Nephron (organoid): Measurements from ENCODE around the gene YIPF3.

Source experiments
- H3K27ac Mint-ChIP-seq, 3 experiments: 2 replicates each; pipeline ENCODE4 v1.8.0; 2020; ENCODE audit warnings: mixed read lengths in 3 of 3, mild to moderate bottlenecking in 2 of 3, moderate library complexity in 1 of 3
- H3K27me3 Mint-ChIP-seq: 2 replicates; pipeline ENCODE4 v1.8.0; 2021; ENCODE audit warnings: low read depth, mild to moderate bottlenecking, moderate library complexity, mixed read lengths
- H3K36me3 Mint-ChIP-seq: 2 replicates; pipeline ENCODE4 v1.8.0; 2020; ENCODE audit warnings: low read depth, mixed read lengths
- H3K4me1 Mint-ChIP-seq: 2 replicates; pipeline ENCODE4 v1.8.0; 2020; ENCODE audit warnings: mixed read lengths
- H3K4me3 Mint-ChIP-seq, 3 experiments: 2 replicates each; pipeline ENCODE4 v1.8.0; 2020; ENCODE audit warnings: mild to moderate bottlenecking in 3 of 3, mixed read lengths in 3 of 3, moderate library complexity in 2 of 3
- H3K9me3 Mint-ChIP-seq: 2 replicates; pipeline ENCODE4 v1.8.0; 2020; ENCODE audit warnings: mixed read lengths
- TF ChIP-seq, protein P1 (sequence below), 3 experiments: fragments of 200-600 bp; sonication (generic); IDR thresholded peaks; one replicate each; pipeline ENCODE4 v1.5.0; 2021; ENCODE audit warnings: antibody characterized with exemption in 3 of 3; ENCODE audit not compliant: unreplicated experiment in 3 of 3

Gene YIPF3

DNA sequence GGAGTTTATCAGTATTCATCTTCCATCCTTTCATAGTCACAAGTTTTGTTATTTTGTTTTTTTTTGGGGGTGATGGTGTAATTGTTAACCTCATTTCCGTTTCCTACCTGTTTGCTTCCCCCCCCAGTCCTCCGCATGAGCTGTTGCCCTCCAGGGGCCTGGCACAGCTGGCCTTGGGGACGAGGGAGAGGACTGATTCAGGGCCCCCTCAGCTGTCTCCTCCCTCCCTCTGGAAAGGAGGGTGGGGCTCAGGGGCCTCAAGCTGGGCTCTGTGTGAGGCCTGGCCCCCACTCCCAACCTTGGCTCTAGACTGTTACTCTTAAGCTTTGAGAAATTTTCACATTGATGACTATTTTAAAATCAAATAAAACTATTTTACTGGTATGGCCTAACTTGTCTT lies 10.6 kb downstream of the YIPF3 start:
- TF ChIP-seq, protein P1, sequence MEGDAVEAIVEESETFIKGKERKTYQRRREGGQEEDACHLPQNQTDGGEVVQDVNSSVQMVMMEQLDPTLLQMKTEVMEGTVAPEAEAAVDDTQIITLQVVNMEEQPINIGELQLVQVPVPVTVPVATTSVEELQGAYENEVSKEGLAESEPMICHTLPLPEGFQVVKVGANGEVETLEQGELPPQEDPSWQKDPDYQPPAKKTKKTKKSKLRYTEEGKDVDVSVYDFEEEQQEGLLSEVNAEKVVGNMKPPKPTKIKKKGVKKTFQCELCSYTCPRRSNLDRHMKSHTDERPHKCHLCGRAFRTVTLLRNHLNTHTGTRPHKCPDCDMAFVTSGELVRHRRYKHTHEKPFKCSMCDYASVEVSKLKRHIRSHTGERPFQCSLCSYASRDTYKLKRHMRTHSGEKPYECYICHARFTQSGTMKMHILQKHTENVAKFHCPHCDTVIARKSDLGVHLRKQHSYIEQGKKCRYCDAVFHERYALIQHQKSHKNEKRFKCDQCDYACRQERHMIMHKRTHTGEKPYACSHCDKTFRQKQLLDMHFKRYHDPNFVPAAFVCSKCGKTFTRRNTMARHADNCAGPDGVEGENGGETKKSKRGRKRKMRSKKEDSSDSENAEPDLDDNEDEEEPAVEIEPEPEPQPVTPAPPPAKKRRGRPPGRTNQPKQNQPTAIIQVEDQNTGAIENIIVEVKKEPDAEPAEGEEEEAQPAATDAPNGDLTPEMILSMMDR (IDR thresholded peaks at IDR 0.05; ENCODE audit: unreplicated experiment in 3 of 3): no peak
- H3K4me3 Mint-ChIP-seq: no peak overlapping the region
- no peaks in the 10 kb centered on the region for H3K9me3 Mint-ChIP-seq
- no peak overlapping the region for H3K27ac Mint-ChIP-seq
- H3K27me3 Mint-ChIP-seq: peaks cover 18% of the 10 kb centered on the region
- H3K4me1 Mint-ChIP-seq: peaks cover 14% of the 10 kb centered on the region
- H3K36me3 Mint-ChIP-seq: peaks cover 36% of the 10 kb centered on the region

DNA sequence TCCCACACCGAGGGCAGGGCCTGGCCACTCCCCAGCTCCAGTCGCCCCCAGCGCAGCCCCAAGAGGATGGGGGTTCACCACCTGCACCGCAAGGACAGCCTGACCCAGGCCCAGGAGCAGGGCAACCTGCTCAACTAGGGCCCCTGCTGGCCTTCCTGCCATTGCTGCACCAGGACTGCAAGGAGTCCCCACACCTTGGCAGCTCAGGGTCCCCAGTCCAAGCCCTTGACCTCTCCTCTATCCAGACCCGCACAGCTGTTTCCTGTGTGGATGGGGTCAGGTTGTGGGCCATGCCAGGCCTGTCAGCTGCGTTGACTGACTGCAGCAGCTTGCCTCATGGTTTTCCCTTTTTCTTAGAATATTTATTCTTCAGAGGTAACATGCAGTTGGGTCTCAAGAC lies 11.0 kb downstream of the YIPF3 start:
- Mint-ChIP-seq H3K9me3 (no peaks in the 10 kb centered on the region), H3K27me3 (peaks cover 18% of the 10 kb centered on the region), H3K27ac (no peak overlapping the region), H3K36me3 (peaks cover 36% of the 10 kb centered on the region), H3K4me3 (no peak overlapping the region), H3K4me1 (peaks cover 16% of the 10 kb centered on the region)
- TF ChIP-seq, protein P1 (IDR thresholded peaks at IDR 0.05; ENCODE audit: unreplicated experiment in 3 of 3): no peak

DNA sequence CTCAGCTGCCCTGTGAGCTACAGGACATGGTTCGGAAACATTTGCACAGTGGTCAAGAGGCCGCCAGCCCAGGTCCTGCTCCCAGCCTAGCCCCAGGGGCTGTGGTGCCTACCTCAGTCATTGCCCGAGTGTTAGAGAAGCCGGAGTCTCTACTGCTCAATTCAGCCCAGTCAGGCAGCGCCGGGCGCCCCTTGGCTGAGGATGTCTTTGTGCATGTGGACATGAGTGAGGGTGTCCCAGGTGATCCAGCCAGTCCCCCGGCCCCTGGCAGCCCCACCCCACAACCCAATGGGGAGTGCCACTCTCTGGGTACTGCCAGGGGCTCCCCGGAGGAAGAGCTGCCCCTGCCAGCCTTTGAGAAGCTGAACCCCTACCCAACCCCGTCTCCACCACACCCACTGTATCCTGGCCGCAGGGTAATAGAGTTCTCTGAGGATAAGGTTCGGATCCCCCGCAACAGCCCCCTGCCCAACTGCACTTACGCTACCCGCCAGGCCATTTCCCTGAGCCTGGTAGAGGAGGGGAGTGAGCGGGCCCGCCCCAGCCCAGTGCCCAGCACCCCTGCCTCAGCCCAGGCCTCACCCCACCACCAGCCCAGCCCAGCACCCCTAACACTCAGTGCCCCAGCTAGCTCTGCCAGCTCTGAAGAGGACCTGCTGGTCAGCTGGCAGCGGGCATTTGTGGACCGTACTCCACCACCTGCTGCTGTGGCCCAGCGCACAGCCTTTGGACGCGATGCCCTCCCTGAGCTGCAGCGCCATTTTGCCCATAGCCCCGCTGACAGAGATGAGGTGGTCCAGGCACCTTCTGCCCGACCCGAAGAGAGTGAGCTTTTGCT lies 11.8 kb downstream of the YIPF3 start:
- Mint-ChIP-seq H3K27ac (no peak overlapping the region), H3K36me3 (peaks cover 43% of the 10 kb centered on the region), H3K4me1 (peaks cover 23% of the 10 kb centered on the region), H3K4me3 (no peak overlapping the region), H3K27me3 (peaks cover 18% of the 10 kb centered on the region), H3K9me3 (no peaks in the 10 kb centered on the region)
- TF ChIP-seq, protein P1 (IDR thresholded peaks at IDR 0.05; ENCODE audit: unreplicated experiment in 3 of 3): no peak

DNA sequence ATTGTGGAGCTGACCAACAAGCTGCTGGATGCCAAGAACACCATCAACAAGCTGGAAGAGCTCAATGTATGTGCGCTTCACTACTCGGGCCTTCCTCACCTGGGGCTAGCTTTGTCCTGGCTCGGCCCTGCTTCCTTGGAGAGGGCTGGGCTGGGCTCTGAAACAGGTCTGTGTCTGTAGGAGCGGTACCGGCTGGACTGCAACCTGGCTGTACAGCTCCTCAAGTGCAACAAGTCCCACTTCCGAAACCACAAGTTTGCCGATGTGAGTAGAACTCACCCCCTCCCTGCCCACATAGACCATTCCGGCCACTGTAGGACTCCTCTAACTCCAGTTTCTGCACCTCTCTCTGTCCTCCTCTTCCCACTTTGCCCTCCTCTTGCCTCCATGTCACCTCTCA lies 13.3 kb downstream of the YIPF3 start:
- H3K27ac Mint-ChIP-seq: no peak overlapping the region

DNA sequence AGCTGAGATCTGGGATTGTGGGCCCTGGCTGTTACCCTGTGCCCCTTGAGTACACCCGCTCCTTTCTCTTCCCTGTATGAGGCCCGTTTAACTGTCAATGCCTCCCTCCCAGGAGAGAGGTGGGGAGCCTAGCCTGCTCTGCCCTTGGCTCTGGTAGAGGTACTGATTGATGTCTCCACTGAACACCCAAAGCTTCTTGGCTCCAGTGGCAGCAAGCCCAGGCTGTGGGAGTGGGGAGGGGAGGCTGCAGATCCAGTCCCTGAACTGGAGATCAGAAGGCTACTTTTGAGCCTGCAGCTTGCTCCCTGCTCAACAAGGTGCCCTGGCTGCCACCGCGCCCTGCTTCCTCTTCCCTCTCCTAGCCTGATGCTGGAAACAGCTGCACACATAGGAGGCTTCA lies 14.1 kb downstream of the YIPF3 start:
- TF ChIP-seq, protein P1 (IDR thresholded peaks at IDR 0.05; ENCODE audit: unreplicated experiment in 3 of 3): no peak
- H3K4me3 Mint-ChIP-seq: no peak overlapping the region
- peaks cover 3% of the 10 kb centered on the region for H3K27me3 Mint-ChIP-seq

More for the DNA sequence above, 13.3 kb downstream of the YIPF3 start:
- H3K9me3 Mint-ChIP-seq: no peaks in the 10 kb centered on the region
- peaks cover 7% of the 10 kb centered on the region for H3K27me3 Mint-ChIP-seq
- peaks cover 21% of the 10 kb centered on the region for H3K4me1 Mint-ChIP-seq
- TF ChIP-seq, protein P1 (IDR thresholded peaks at IDR 0.05; ENCODE audit: unreplicated experiment in 3 of 3): no peak
- peaks cover 53% of the 10 kb centered on the region for H3K36me3 Mint-ChIP-seq
- no peak overlapping the region for H3K4me3 Mint-ChIP-seq

DNA sequence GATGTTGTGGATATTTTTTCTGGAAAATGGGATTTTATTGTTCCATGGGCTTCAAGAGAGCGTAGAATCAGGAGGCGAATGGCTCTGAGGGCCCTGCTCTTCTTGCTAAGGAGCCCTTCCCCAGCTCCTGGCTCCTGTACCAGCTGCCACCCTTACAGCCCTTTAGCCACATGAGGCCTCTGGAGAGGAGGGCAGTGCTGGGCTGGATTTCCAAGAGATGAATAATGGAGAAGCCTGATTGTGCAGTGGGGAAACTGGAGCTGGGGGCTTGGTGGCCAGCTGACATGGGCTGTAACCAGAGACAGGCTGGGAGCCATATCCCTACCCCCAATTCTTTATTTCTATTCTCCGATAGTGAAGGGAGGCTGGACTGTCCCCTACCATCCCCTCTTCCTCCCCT lies 15.8 kb downstream of the YIPF3 start:
- no peak overlapping the region for H3K4me3 Mint-ChIP-seq
- no peak overlapping the region for H3K27ac Mint-ChIP-seq
- TF ChIP-seq, protein P1 (IDR thresholded peaks at IDR 0.05; ENCODE audit: unreplicated experiment in 3 of 3): no peak
- H3K4me1 Mint-ChIP-seq: peaks cover 24% of the 10 kb centered on the region
- H3K27me3 Mint-ChIP-seq: no peaks in the 10 kb centered on the region
- peaks cover 49% of the 10 kb centered on the region for H3K36me3 Mint-ChIP-seq
- H3K9me3 Mint-ChIP-seq: no peaks in the 10 kb centered on the region

More for the DNA sequence above, 14.1 kb downstream of the YIPF3 start:
- peaks cover 21% of the 10 kb centered on the region for H3K4me1 Mint-ChIP-seq
- H3K9me3 Mint-ChIP-seq: no peaks in the 10 kb centered on the region
- peaks cover 53% of the 10 kb centered on the region for H3K36me3 Mint-ChIP-seq
- no peak overlapping the region for H3K27ac Mint-ChIP-seq
